Measurements from ENCODE around the gene PYM1.

DNA sequence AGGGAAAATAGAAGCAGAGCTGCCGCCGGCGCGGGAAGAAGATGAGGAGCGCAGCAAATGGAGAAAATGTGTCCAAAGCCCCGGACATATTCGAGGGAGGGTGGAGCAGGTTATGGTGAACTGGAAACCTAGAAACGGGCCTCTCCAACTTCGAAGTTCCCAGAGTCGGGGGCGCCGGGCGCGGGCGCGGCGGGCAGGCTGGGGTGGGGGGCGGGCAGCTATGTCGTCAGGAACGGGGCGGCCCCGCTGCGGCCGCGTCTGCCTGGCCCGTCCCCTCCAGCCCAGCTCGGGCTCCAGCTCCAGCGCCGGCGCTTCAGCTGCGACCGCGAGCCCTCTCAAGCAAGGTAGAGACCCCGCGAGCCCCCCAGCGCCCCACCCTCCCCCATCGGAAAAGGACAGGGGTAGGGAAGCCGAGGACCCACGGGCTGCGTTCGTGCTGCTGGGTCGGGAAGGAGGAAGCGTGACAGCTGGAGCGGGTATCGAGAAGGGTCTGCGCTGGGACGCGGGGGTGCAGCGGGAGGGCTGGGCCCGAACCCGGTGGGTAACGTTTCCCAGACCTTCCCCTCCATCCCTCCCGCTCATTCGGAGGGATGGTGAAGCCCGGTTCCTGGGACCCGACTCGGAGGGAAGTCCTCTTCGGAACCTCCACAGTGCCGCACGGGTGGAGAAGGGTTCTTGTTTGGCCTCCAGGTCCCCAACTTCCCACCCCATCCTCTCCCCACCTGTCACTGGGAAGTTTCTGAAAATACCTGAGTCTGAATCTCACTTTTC, 4.3 kb upstream of the PYM1 start:
- TF ChIP-seq, protein P1, sequence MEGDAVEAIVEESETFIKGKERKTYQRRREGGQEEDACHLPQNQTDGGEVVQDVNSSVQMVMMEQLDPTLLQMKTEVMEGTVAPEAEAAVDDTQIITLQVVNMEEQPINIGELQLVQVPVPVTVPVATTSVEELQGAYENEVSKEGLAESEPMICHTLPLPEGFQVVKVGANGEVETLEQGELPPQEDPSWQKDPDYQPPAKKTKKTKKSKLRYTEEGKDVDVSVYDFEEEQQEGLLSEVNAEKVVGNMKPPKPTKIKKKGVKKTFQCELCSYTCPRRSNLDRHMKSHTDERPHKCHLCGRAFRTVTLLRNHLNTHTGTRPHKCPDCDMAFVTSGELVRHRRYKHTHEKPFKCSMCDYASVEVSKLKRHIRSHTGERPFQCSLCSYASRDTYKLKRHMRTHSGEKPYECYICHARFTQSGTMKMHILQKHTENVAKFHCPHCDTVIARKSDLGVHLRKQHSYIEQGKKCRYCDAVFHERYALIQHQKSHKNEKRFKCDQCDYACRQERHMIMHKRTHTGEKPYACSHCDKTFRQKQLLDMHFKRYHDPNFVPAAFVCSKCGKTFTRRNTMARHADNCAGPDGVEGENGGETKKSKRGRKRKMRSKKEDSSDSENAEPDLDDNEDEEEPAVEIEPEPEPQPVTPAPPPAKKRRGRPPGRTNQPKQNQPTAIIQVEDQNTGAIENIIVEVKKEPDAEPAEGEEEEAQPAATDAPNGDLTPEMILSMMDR (IDR thresholded peaks at IDR 0.05) = no peak
- TF ChIP-seq POLR2A (IDR thresholded peaks at IDR 0.05) = peak in 1 of 2 donors; percentile 17

All from thyroid gland (tissue), 4 donors.